WTC11 (cell line): ENCODE measurements around the gene ARHGEF37. TPM values are rescaled to one million over a fixed set of nuclear protein-coding genes. Genes with fewer than 3 reads are reported as not detected.
"Not testable (repeated sequence)": the region's sequence is repeated elsewhere in the genome, so short reads cannot be mapped to it uniquely, and the experiment has no call there.

Experiments
- ATAC-seq: fragments of 200-7000 bp; cut with Tn5 transposase; 2 replicates; pipeline ENCODE4 v1.10.0; 2021; ENCODE audit warnings: mild to moderate bottlenecking, moderate library complexity
- CTCF ChIA-PET: fragments of 300-600 bp; sonication (Branson Sonifier 250); formaldehyde crosslinking; loops from one replicate; lab custom pipeline; 2021; ENCODE audit warnings: antibody characterized with exemption; lab: Charles Lee
- POLR2A ChIA-PET: fragments of 350-600 bp; sonication (Branson Sonifier 250); formaldehyde crosslinking; loops from one replicate; lab custom pipeline; 2021; ENCODE audit warnings: antibody characterized with exemption; lab: Charles Lee
- DNase-seq: peaks from one replicate; pipeline ENCODE4 v3.0.0; 2021; ENCODE audit warnings: low spot score
- H3K27ac Mint-ChIP-seq: 2 replicates; pipeline ENCODE4 v1.8.0; 2021; ENCODE audit warnings: mixed read lengths
- H3K27me3 Mint-ChIP-seq: 2 replicates; pipeline ENCODE4 v1.8.0; 2021; ENCODE audit warnings: low read depth, mild to moderate bottlenecking, moderate library complexity, mixed read lengths
- H3K36me3 Mint-ChIP-seq: 2 replicates; pipeline ENCODE4 v1.8.0; 2021; ENCODE audit warnings: mixed read lengths
- H3K4me1 Mint-ChIP-seq: 2 replicates; pipeline ENCODE4 v1.8.0; 2022; ENCODE audit warnings: mixed read lengths
- H3K4me3 Mint-ChIP-seq: 2 replicates; pipeline ENCODE4 v1.8.0; 2021; ENCODE audit warnings: mild to moderate bottlenecking, moderate library complexity, mixed read lengths
- H3K9me3 Mint-ChIP-seq: 2 replicates; pipeline ENCODE4 v1.8.0; 2021; ENCODE audit warnings: mixed read lengths
- ELF4 ChIP-seq: sonication (generic); formaldehyde crosslinking; IDR thresholded peaks from 2 replicates; pipeline ENCODE4 v1.8.1; 2022; ENCODE audit warnings: low read depth, mild to moderate bottlenecking, moderate library complexity, missing genetic modification reagents
- ESRRA ChIP-seq: sonication (generic); formaldehyde crosslinking; IDR thresholded peaks from 2 replicates; pipeline ENCODE4 v1.8.1; 2022; ENCODE audit warnings: mild to moderate bottlenecking, missing genetic modification reagents, borderline replicate concordance
- ETV6 ChIP-seq: sonication (generic); formaldehyde crosslinking; IDR thresholded peaks from 2 replicates; pipeline ENCODE4 v1.8.1; 2022; ENCODE audit warnings: mild to moderate bottlenecking, missing genetic modification reagents
- GRHL2 ChIP-seq: fragments of 250-450 bp; sonication (Bioruptor Pico); IDR thresholded peaks from 2 replicates; pipeline ENCODE4 v1.8.0; 2022; ENCODE audit warnings: mild to moderate bottlenecking, moderate library complexity; ENCODE audit not compliant: insufficient replicate concordance, severe bottlenecking
- GTF2I ChIP-seq: fragments of 250-450 bp; sonication (Bioruptor Pico); conservative IDR thresholded peaks from 2 replicates; pipeline ENCODE4 v1.4.0; 2021; ENCODE audit warnings: mild to moderate bottlenecking
- HMGA2 ChIP-seq: fragments of 250-450 bp; sonication (Bioruptor Pico); IDR thresholded peaks from 2 replicates; pipeline ENCODE4 v1.4.0; 2021; ENCODE audit warnings: mild to moderate bottlenecking, moderate library complexity
- NFYB ChIP-seq: sonication (generic); formaldehyde crosslinking; conservative IDR thresholded peaks from 2 replicates; pipeline ENCODE4 v1.8.0; 2022; ENCODE audit warnings: low read depth, missing genetic modification reagents
- NR3C1 ChIP-seq: sonication (generic); formaldehyde crosslinking; conservative IDR thresholded peaks from 2 replicates; pipeline ENCODE4 v1.8.1; 2023; ENCODE audit warnings: low read depth, mild to moderate bottlenecking, missing genetic modification reagents
- RELA ChIP-seq: sonication (generic); formaldehyde crosslinking; IDR thresholded peaks from 2 replicates; pipeline ENCODE4 v1.8.1; 2022; ENCODE audit warnings: missing genetic modification reagents, mild to moderate bottlenecking, borderline replicate concordance
- SOX15 ChIP-seq: fragments of 250-450 bp; sonication (Bioruptor Pico); IDR thresholded peaks from 2 replicates; pipeline ENCODE4 v1.9.0; 2021; ENCODE audit warnings: mild to moderate bottlenecking
- SP1 ChIP-seq: sonication (generic); formaldehyde crosslinking; conservative IDR thresholded peaks from 2 replicates; pipeline ENCODE4 v1.8.1; 2022; ENCODE audit warnings: missing genetic modification reagents
- ZNF671 ChIP-seq: fragments of 250-450 bp; sonication (Bioruptor Pico); IDR thresholded peaks from 2 replicates; pipeline ENCODE4 v1.8.0; 2021; ENCODE audit warnings: mild to moderate bottlenecking
- total RNA-seq: library from RNA; stranded (reverse); gene quantifications from 3 replicates; pipeline ENCODE4 v1.2.3, GENCODE V29; 2021
- TF ChIP-seq, protein P1 (sequence below): sonication (generic); formaldehyde crosslinking; IDR thresholded peaks from 2 replicates; pipeline ENCODE4 v1.8.0; 2023; ENCODE audit warnings: mild to moderate bottlenecking, missing genetic modification reagents
- TF ChIP-seq, protein P2 (sequence below): sonication (generic); formaldehyde crosslinking; IDR thresholded peaks from 2 replicates; pipeline ENCODE4 v1.8.0; 2022; ENCODE audit warnings: mild to moderate bottlenecking, missing genetic modification reagents
- TF ChIP-seq, protein P3 (sequence below): fragments of 250-450 bp; sonication (Bioruptor Pico); conservative IDR thresholded peaks from 2 replicates; pipeline ENCODE4 v1.9.0; 2021; ENCODE audit warnings: mild to moderate bottlenecking
- TF ChIP-seq, protein P4 (sequence below): sonication (generic); formaldehyde crosslinking; IDR thresholded peaks from 2 replicates; pipeline ENCODE4 v1.8.1; 2023; ENCODE audit warnings: mild to moderate bottlenecking, missing genetic modification reagents, borderline replicate concordance

The ARHGEF37 gene
- total RNA-seq, 1 experiment from 2014 or later: 1.1 TPM

DNA sequence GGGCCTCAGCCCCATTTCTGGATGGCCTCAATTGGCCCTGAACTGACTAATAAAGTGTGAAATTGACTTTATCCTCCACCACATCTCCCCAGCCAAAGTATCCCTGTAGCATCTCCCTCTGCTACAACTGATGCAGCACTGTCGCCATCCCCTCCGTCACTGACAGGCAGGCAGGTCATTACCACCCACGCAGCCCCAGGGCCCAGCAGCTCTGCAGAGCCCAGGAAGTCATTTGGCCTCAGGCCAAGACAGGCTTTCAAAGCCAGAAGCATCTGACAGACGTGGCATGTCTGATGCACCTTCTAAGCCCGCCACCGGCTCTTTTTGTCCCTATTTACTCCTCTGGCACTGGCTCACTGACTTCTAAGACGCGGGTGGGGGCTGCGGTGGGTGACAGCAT, 65.3 kb downstream of the ARHGEF37 start (continued):
- TF ChIP-seq, protein P1, sequence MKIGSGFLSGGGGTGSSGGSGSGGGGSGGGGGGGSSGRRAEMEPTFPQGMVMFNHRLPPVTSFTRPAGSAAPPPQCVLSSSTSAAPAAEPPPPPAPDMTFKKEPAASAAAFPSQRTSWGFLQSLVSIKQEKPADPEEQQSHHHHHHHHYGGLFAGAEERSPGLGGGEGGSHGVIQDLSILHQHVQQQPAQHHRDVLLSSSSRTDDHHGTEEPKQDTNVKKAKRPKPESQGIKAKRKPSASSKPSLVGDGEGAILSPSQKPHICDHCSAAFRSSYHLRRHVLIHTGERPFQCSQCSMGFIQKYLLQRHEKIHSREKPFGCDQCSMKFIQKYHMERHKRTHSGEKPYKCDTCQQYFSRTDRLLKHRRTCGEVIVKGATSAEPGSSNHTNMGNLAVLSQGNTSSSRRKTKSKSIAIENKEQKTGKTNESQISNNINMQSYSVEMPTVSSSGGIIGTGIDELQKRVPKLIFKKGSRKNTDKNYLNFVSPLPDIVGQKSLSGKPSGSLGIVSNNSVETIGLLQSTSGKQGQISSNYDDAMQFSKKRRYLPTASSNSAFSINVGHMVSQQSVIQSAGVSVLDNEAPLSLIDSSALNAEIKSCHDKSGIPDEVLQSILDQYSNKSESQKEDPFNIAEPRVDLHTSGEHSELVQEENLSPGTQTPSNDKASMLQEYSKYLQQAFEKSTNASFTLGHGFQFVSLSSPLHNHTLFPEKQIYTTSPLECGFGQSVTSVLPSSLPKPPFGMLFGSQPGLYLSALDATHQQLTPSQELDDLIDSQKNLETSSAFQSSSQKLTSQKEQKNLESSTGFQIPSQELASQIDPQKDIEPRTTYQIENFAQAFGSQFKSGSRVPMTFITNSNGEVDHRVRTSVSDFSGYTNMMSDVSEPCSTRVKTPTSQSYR (CRISPR knock-in tag): no peak
- TF ChIP-seq, protein P2, sequence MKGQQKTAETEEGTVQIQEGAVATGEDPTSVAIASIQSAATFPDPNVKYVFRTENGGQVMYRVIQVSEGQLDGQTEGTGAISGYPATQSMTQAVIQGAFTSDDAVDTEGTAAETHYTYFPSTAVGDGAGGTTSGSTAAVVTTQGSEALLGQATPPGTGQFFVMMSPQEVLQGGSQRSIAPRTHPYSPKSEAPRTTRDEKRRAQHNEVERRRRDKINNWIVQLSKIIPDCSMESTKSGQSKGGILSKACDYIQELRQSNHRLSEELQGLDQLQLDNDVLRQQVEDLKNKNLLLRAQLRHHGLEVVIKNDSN (CRISPR knock-in tag): no peak
- TF ChIP-seq ELF4 (no peak), RELA (no peak), GTF2I (CRISPR knock-in tag) (no peak)
- TF ChIP-seq, protein P3, sequence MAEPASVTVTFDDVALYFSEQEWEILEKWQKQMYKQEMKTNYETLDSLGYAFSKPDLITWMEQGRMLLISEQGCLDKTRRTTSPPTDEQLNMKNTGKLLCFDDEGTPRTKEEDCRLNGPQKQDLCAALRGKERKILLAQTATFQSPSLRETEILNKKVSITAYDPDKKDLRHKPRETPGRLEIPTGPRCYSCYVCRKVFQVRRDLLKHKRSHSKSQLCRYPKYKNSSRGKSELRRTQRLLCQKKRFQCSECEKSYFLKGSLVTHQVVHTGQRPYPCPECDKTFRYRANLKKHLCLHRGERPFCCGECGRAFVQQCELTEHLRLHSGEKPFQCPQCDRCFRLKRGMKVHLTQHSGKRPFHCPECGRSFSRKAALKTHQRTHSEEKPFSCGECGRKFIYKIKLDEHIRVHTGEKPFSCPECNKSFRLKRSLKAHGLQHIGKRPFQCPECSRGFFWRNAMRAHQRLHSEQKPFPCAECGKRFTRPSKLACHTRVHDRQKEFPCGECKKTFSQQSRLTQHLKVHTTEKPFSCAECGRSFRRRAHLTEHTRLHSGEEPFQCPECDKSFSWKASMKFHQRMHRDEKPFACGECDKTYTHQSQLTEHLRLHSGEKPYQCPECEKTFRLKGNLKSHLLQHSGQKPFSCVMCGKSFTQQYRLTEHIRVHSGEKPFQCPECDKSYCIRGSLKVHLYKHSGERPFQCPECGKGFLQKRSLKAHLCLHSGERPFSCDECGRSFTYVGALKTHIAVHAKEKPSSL (CRISPR knock-in tag): no peak

DNA sequence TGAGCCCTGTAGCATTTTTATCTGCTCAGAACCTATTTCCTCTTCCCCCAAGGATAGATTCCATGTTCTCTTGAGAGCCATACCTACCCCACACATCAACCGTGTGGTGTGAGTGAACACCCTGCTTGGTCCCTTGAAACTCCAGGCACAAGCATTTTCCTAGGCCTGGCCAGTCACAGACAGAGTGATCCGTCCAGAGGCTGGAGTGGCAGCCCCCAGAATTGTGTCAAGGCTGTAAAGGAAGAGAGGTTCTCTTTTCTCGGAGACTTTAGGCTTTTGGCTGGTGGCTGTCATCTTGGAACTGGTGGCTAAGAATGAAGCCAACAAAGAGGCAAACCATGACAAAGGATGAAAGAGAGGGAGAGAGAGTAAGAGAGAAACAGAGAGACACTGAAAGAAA, 66.0 kb downstream of the ARHGEF37 start:
- DNase-seq (no peak), ATAC-seq (no peak)
- no peaks in the 10 kb centered on the region for H3K27me3 Mint-ChIP-seq
- ChIA-PET CTCF (interaction anchor here (1.2 kb wide), 1 partner anchor 180 kb away, joined by 3 read pairs; no protein-coding TSS in a partner anchor), POLR2A (no interaction called here)
- no peaks in the 10 kb centered on the region for H3K9me3 Mint-ChIP-seq
- H3K4me3 Mint-ChIP-seq: no peak overlapping the region
- H3K36me3 Mint-ChIP-seq: no peaks in the 10 kb centered on the region
- TF ChIP-seq ELF4 (no peak), NFYB (no peak)
- peaks cover 4% of the 10 kb centered on the region; the same call in 1 of the 2 replicates for H3K4me1 Mint-ChIP-seq
- no peak overlapping the region for H3K27ac Mint-ChIP-seq

DNA sequence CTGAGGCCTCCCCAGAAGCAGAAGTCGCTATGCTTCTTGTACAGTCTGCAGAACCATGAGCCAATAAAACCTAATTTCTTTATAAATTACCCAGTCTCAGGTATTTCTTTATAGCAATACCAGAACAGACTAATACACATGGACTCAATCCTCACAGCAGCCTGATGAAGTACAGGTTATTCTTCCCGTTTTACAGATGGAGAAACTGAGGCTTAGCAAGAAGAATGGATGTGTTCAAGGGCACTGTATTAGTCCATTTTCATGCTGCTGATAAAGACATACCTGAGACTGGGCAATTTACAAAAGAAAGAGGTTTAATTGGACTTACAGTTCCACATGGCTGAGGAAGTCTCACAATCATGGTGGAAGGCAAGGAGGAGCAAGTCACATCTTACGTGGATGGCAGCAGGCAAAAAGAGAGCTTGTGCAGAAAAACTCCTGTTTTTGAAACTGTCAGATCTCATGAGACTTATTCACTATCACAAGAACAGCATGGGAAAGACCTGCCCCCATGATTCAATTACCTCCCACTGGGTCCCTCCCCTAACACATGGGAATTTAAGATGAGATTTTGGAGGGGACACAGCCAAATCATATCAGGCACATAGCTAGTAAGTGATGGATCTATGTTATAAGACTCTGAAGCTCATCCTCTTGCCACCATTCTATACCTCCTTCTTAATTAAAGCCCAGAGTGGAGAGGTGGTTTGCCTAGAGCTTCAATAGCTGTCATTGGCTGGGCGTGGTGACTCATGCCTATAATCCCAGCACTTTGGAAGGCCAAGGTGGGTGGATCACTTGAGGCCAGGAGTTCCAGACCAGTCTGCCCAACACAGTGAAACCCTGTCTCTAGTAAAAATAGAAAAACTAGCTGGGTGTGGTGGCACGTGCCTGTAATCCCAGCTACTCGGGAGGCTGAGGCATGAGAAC, 67.4 kb downstream of the ARHGEF37 start:
- H3K36me3 Mint-ChIP-seq, H3K27me3 Mint-ChIP-seq, H3K9me3 Mint-ChIP-seq, H3K27ac Mint-ChIP-seq, DNase-seq, H3K4me1 Mint-ChIP-seq, H3K4me3 Mint-ChIP-seq, POLR2A ChIA-PET, ATAC-seq: not testable (repeated sequence)
- CTCF ChIA-PET: interaction anchor here (0.6 to 1.3 kb wide), 5 partner anchors 18 to 204 kb away, joined by 3 to 7 read pairs (median 5); no protein-coding TSS in a partner anchor

DNA sequence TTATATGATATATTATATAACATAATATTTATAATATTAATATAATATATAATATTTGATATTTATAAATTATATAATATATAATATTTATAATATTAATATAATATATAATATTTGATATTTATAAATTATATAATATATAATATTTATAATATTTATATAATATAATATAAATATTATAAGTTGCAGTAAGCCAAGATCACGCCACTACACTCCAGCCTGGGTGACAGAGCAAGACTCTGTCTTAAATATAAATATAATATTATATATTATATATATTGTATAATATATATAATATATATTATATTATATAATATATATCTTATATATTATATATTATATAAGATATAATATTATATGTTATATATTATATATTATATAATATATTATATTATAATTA, 68.4 kb downstream of the ARHGEF37 start:
- CTCF ChIA-PET: interaction anchor here (1.2 to 1.3 kb wide), 2 partner anchors 184 to 203 kb away, joined by 5 to 7 read pairs; no protein-coding TSS in a partner anchor
- not testable (repeated sequence) for H3K4me3 Mint-ChIP-seq
- TF ChIP-seq HMGA2 (CRISPR knock-in tag): peak; percentile 94

DNA sequence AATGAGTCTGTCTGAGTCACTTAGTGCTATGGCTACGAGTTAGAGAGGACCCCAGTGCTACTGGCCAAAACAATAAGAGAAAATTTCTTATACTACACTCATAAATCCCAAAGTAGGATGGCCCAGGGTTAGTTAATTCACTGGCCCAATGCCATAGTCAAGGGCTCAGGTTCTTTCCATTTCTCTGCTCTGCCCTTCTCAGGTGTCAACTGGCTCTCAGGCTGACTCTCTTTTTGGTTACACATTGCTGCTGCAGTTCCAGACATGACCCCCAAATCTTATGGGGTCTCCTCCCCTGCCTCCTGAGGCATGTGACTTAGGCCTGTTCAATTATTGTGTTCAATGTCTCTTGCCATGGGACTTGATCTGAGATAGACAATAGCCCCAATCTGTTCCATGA, 70.4 kb downstream of the ARHGEF37 start:
- H3K36me3 Mint-ChIP-seq: no peaks in the 10 kb centered on the region
- H3K27me3 Mint-ChIP-seq: no peaks in the 10 kb centered on the region
- CTCF ChIA-PET: interaction anchor here (0.8 to 1.6 kb wide), 4 partner anchors 101 to 339 kb away, joined by 3 to 7 read pairs (median 4); partner anchors contain the start of gene CSNK1A1
- H3K4me1 Mint-ChIP-seq: no peaks in the 10 kb centered on the region
- H3K4me3 Mint-ChIP-seq: no peak overlapping the region
- ATAC-seq (no peak; the same call in 1 of the 2 replicates), DNase-seq (no peak)
- H3K9me3 Mint-ChIP-seq: no peaks in the 10 kb centered on the region
- POLR2A ChIA-PET: no interaction called here
- no peak overlapping the region; the same call in 1 of the 2 replicates for H3K27ac Mint-ChIP-seq
- TF ChIP-seq, protein P4, sequence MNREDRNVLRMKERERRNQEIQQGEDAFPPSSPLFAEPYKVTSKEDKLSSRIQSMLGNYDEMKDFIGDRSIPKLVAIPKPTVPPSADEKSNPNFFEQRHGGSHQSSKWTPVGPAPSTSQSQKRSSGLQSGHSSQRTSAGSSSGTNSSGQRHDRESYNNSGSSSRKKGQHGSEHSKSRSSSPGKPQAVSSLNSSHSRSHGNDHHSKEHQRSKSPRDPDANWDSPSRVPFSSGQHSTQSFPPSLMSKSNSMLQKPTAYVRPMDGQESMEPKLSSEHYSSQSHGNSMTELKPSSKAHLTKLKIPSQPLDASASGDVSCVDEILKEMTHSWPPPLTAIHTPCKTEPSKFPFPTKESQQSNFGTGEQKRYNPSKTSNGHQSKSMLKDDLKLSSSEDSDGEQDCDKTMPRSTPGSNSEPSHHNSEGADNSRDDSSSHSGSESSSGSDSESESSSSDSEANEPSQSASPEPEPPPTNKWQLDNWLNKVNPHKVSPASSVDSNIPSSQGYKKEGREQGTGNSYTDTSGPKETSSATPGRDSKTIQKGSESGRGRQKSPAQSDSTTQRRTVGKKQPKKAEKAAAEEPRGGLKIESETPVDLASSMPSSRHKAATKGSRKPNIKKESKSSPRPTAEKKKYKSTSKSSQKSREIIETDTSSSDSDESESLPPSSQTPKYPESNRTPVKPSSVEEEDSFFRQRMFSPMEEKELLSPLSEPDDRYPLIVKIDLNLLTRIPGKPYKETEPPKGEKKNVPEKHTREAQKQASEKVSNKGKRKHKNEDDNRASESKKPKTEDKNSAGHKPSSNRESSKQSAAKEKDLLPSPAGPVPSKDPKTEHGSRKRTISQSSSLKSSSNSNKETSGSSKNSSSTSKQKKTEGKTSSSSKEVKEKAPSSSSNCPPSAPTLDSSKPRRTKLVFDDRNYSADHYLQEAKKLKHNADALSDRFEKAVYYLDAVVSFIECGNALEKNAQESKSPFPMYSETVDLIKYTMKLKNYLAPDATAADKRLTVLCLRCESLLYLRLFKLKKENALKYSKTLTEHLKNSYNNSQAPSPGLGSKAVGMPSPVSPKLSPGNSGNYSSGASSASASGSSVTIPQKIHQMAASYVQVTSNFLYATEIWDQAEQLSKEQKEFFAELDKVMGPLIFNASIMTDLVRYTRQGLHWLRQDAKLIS (CRISPR knock-in tag): no peak
- TF ChIP-seq ESRRA (no peak), NR3C1 (CRISPR knock-in tag) (no peak), ZNF671 (no peak), ETV6 (CRISPR knock-in tag) (no peak), SP1 (CRISPR knock-in tag) (no peak), GRHL2 (CRISPR knock-in tag) (no peak), SOX15 (no peak)

More for the DNA sequence above, 68.4 kb downstream of the ARHGEF37 start:
- H3K27me3 Mint-ChIP-seq, H3K27ac Mint-ChIP-seq, ATAC-seq, H3K9me3 Mint-ChIP-seq, DNase-seq, H3K4me1 Mint-ChIP-seq, POLR2A ChIA-PET, H3K36me3 Mint-ChIP-seq: not testable (repeated sequence)
